ENCODE results near the gene KRT35.

DNA sequence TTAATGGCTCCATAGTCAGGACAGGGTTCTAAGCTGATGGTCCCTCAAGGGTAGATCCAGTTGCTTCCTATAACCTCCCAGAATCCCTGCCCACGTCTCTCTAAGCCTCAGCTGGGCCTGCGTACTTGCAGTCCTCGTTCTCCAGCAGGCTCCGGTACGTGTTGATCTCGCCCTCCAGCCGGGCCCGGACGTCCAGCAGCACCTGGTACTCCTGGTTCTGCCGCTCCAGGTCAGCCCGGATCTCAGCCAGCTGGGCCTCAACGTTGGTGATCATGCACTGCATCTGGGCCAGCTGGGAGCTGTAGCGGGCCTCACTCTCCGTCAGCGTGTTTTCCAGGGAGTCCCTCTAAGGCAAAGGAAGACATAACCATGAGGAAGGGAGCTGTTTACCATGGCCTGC is 18.2 kb downstream of the KRT35 start:
- TF ChIP-seq GABPA (IDR thresholded peaks at IDR 0.05; ENCODE audit: low read depth, low read length) (no peak), GABPA (CRISPR knock-in tag; IDR thresholded peaks at IDR 0.05; ENCODE audit: low read depth) (no peak), SIN3A (IDR thresholded peaks at IDR 0.05; ENCODE audit: borderline replicate concordance, low read depth, low read length) (no peak), PRDM15 (CRISPR knock-in tag; IDR thresholded peaks at IDR 0.05) (no peak), PREB (CRISPR knock-in tag; IDR thresholded peaks at IDR 0.05) (no peak), ZNF10 (CRISPR knock-in tag; IDR thresholded peaks at IDR 0.05; ENCODE audit: borderline replicate concordance, low read depth) (no peak)
